Measurements from ENCODE around the gene KRTAP5-1. TPM values are rescaled to one million over a fixed set of nuclear protein-coding genes. Genes with fewer than 3 reads are reported as not detected.
"Not testable (repeated sequence)": the region's sequence is repeated elsewhere in the genome, so short reads cannot be mapped to it uniquely, and the experiment has no call there.

The KRTAP5-1 gene
- total RNA-seq, 2 experiments from 2014 or later: not detected

DNA sequence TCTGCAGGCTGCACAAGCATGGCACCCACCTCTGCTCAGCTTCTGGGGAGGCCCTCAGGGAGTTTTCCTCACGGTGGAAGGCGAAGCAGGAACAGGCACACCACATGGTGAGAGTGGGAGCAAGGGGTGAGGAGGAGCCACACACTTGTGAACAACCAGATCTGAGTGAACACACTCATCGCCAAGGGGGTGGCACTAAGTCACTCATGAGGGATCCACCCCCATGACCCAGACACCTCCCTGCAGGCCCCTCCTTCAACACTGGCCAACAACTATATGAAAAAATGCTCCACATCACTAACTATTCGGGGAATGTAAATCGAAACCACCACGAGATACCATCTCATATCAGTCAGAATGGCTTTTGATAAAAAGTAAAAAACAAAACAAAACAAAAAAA is 13.7 kb upstream of the KRTAP5-1 start:
- no peak for DNase-seq

DNA sequence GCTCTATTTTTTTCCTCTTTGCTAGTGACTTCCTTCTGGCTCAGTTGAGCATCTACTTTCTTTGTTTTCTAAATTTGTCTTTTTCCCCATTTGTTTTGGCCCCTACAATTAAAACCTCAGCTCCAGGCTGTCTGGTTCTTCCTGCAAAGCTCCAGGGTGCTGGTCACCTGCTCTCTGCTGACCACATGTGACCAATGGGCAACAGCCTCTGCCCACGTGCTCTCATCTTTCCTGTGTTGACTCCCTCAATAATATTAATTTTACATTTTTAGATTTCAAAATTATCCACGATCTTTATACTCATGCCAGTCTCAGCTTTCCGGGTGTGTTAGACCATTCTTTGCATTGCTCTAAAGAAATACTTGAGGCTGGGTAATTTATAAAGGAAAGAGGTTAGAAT is 13.3 kb upstream of the KRTAP5-1 start:
- H3K4me3 Mint-ChIP-seq; CTCF ChIA-PET; H3K36me3 Mint-ChIP-seq (ENCODE audit: low read depth); H3K4me1 Mint-ChIP-seq (ENCODE audit: low read depth); H3K27ac Mint-ChIP-seq; DNase-seq; POLR2A ChIA-PET; H3K9me3 Mint-ChIP-seq; ATAC-seq; intact Hi-C loops (cut with micrococcal nuclease): not testable (repeated sequence)
- H3K27me3 Mint-ChIP-seq: peaks cover 48% of the 10 kb centered on the region

More for the DNA sequence above, 13.7 kb upstream of the KRTAP5-1 start:
- Mint-ChIP-seq H3K4me3 (no peak overlapping the region), H3K4me1 (ENCODE audit: low read depth) (no peaks in the 10 kb centered on the region), H3K27ac (no peak overlapping the region), H3K36me3 (ENCODE audit: low read depth) (no peaks in the 10 kb centered on the region), H3K27me3 (peaks cover 49% of the 10 kb centered on the region), H3K9me3 (no peaks in the 10 kb centered on the region)
- ChIA-PET CTCF (interaction anchor here (1.5 kb wide), 1 partner anchor 24 kb away, joined by 4 read pairs; no protein-coding TSS in a partner anchor), POLR2A (interaction anchor here (0.6 kb wide), 1 partner anchor 76 kb away, joined by 5 read pairs; no protein-coding TSS in a partner anchor)
- ATAC-seq: no peak
- intact Hi-C loops (cut with micrococcal nuclease): no loop called here
- TF ChIP-seq, protein P1, sequence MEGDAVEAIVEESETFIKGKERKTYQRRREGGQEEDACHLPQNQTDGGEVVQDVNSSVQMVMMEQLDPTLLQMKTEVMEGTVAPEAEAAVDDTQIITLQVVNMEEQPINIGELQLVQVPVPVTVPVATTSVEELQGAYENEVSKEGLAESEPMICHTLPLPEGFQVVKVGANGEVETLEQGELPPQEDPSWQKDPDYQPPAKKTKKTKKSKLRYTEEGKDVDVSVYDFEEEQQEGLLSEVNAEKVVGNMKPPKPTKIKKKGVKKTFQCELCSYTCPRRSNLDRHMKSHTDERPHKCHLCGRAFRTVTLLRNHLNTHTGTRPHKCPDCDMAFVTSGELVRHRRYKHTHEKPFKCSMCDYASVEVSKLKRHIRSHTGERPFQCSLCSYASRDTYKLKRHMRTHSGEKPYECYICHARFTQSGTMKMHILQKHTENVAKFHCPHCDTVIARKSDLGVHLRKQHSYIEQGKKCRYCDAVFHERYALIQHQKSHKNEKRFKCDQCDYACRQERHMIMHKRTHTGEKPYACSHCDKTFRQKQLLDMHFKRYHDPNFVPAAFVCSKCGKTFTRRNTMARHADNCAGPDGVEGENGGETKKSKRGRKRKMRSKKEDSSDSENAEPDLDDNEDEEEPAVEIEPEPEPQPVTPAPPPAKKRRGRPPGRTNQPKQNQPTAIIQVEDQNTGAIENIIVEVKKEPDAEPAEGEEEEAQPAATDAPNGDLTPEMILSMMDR (IDR thresholded peaks at IDR 0.05): no peak

DNA sequence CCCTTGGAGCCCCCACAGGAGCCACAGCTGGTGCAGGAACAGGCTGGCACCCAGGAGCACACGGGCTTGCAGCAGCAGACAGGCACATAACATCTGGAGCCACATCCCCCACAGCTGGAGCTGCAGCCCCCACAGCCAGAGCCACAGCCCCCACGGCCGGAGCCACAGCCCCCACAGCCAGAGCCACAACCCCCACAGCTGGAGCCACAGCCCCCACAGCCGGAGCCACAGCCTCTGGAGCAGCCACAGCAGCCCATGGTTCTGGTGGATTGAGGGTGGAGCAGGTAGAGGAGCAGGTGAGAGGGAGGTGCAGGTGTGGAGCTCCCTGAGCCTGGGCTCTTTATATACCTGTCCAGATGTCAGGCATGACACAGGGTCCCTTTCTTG is 12.9 kb upstream of the KRTAP5-1 start, which contains the start of gene KRTAP5-2:
KRTAP5-2 (minus strand) TSS at position 301 of the 387 bp plus-strand sequence; CDS start at position 257, 44 bp downstream.
- POLR2A ChIA-PET: no interaction called here
- intact Hi-C loops (cut with micrococcal nuclease): no loop called here
- Mint-ChIP-seq H3K27me3 (peaks cover 47% of the 10 kb centered on the region), H3K27ac (no peak within 1 kb of the TSS), H3K36me3 (ENCODE audit: low read depth) (no peaks in the 10 kb centered on the region), H3K9me3 (no peaks in the 10 kb centered on the region), H3K4me1 (ENCODE audit: low read depth) (no peaks in the 10 kb centered on the region), H3K4me3 (no peak within 1 kb of the TSS)
- ATAC-seq (no peak), DNase-seq (no peak)
- TF ChIP-seq, protein P1 (IDR thresholded peaks at IDR 0.05): no peak
- CTCF ChIA-PET: interaction anchor here (3.4 kb wide), 1 partner anchor 32 kb away, joined by 18 read pairs; the partner anchor contains the start of gene KRTAP5-5

DNA sequence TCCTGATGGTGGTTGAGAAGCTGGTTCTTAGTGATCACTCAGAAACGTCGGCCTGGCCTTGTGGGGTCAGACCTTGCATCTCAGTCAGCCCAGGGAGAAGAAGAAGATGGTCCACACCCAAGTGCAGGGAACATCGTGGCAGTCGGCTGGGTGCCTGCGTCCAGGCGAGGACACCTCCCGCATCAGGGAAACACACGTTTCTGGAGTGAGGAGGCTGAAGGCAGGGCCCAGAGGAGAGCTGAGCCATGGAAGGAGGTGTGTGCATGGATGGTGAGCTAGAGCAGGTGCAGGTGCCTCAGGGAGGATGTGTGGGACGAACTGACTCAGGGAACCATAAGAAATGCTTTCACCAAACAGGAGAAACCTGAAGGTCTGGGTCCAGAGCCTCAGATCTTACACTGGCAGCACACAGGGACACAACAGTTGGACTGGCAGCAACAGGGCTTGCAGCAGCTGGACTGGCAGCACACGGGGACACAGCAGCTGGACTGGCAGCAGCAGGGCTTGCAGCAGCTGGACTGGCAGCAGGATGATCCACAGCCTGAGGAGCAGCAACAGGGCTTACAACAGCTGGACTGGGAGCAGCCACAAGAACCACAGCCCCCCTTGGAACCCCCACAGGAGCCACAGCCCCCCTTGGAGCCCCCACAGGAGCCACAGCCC is 12.4 kb upstream of the KRTAP5-1 start:
- H3K4me1 Mint-ChIP-seq (ENCODE audit: low read depth): no peaks in the 10 kb centered on the region
- POLR2A ChIA-PET: no interaction called here
- peaks cover 46% of the 10 kb centered on the region for H3K27me3 Mint-ChIP-seq
- intact Hi-C loops (cut with micrococcal nuclease): no loop called here
- DNase-seq: no peak
- no peaks in the 10 kb centered on the region for H3K36me3 Mint-ChIP-seq (ENCODE audit: low read depth)
- no peak overlapping the region for H3K27ac Mint-ChIP-seq
- TF ChIP-seq, protein P1 (IDR thresholded peaks at IDR 0.05): no peak
- no peaks in the 10 kb centered on the region for H3K9me3 Mint-ChIP-seq
- ATAC-seq: no peak
- H3K4me3 Mint-ChIP-seq: no peak overlapping the region
- CTCF ChIA-PET: interaction anchor here (1.5 to 5.3 kb wide), 3 partner anchors 23 to 55 kb away, joined by 3 to 46 read pairs (median 18); partner anchors contain the start of gene KRTAP5-5

DNA sequence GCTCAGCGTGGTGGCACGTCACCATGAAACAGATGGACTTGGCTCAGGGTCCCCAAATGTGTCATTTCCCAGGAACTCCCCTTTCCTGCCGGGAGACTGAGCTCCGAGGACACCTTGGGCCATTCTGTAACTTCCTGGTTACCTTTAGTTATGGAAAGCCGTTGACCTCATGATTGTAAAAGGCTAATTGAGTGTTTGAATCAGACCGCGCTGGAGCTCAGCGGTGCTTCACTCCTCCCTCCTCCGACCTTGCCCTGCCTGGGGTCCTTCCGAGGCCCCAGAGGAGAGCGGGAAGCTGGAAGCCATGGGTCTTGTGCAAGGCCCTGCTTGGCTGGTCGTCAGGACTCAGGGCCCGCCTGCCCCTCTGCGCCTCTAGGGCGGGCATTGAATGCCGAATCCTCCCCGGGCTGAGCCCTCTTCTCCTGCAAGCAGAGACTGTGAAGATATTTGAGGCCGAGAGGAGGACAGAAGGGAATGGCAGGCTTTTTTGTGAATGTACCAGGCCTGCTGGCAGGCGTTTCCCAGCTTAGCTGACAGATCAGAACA is 11.6 kb upstream of the KRTAP5-1 start:
- H3K4me3 Mint-ChIP-seq; POLR2A ChIA-PET; intact Hi-C loops (cut with micrococcal nuclease); DNase-seq; H3K27ac Mint-ChIP-seq; H3K4me1 Mint-ChIP-seq (ENCODE audit: low read depth); H3K9me3 Mint-ChIP-seq; ATAC-seq; H3K36me3 Mint-ChIP-seq (ENCODE audit: low read depth): not testable (repeated sequence)
- CTCF ChIA-PET: interaction anchor here (1.1 to 5.3 kb wide), 5 partner anchors 8 to 56 kb away, joined by 3 to 46 read pairs (median 5); partner anchors contain the start of gene KRTAP5-5
- H3K27me3 Mint-ChIP-seq: peaks cover 40% of the 10 kb centered on the region

Data from activated CD8-positive, alpha-beta T cell treated with anti-CD3 and anti-CD28 coated beads for 36 hours (primary cell).